ENCODE results near the gene PPOX.

PPOX gene

DNA sequence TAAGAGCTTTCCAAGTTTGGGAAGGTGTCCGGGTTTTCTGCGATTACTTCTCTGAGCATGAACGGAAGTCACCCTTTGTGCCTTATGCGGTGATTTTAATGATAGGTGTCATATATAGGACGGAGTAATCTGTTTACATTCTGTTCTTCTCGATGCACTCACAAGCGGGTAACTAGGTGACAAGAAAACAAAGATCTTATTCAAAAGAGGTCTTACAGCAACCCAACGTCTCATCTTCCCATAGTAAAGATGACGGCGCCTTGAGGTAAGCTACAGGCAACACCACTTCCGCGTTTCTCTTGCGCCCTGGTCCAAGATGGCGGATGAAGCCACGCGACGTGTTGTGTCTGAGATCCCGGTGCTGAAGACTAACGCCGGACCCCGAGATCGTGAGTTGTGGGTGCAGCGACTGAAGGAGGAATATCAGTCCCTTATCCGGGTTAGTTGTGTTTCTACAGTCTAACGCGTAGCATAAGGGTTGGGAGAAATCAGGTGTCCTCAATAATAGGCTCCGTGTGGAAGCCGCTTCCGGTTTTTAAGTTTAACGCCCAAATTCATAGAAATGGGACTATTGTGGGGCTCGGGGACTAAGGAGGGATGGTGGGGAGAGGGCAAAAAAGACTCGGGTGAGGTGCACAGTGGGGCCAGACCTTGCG lies 12.4 kb upstream of the PPOX start, which contains the start of gene UFC1:
Gene UFC1 (plus strand): TSS at position 297 of the 656 bp plus-strand sequence. CDS start 20 bp downstream, at position 317.
- no peak for DNase-seq

DNA sequence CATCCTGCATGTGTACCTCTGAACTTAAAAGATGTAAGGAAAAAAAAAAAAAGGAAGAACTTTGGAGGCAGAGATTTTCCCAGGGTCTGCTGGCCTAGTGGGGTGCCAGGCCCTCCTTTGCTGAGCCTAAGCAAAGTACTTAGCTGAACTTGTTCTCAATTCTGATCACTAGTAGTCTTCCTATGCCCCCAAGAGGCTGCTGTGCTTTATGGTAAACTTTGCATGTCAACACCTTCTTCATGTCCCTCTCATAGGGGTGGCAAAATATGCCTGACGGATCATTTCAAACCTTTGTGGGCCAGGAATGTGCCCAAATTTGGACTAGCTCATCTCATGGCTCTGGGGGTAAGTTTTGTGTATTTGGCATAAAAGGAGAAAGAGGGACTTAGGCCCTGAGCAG lies 8.4 kb upstream of the PPOX start:
- no peak for DNase-seq

DNA sequence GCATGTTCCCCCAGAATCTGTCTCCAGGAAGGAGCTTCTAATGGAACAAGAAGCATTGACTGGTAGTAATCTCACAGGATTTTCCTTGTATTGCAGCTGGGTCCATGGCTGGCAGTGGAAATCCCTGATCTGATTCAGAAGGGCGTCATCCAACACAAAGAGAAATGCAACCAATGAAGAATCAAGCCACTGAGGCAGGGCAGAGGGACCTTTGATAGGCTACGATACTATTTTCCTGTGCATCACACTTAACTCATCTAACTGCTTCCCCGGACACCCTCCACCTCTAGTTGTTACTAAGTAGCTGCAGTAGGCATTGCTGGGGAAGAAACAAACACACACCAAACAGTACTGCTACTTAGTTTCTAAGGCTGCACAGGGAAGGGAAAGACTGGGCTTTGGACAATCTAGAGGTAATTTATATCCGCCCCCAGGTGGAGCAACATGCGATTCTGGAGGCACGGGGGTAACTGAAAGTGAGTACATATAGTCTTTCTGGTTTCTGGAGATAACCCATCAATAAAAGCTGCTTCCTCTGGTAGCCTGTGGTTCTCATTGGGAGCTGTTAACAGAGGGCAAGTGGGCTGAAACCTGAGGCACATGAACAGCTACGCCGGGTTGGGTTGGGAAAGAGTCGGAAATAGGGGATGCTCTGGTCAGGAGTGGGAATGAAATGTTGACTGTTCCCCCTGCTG lies 7.8 kb upstream of the PPOX start:
- no peak for DNase-seq

DNA sequence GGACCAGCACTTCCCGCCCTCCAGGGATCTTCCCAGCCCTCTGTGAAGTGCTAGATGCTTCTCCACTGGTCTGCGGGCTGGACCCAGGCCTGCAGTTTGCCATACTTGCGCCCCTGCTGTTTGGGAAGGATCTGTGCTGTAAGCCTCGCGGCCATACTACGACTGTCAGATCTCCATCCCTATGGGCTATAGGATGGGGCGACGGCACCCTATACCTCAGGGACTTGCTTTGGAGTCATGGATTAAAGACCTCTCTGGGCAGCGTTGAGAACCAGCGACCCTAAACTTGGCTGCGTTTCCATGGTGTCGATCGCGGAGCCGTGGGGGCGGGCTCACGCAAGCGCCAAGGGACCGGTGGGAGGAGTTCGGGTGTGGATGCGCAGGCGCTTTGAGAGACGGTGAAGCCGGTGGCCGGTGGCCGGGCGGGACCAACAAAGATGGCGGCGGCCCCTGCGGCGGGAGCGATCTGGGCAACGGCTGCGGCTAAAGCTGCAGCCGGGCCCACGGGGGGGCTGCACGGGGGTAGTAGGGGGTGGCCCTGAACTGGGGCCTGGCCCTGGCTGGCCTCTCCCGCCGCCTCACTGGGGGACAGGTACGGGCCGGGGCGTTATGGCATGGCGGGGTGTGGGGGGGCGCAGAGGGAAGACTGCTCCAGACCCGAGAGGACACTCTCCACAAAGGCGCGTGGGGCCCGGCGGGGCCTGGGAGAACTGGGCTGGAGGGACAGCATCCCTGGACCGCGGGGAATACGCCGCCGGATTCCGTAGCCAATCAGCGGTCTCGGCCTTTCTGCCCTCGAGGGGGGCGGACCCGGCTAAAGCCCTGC lies 6.9 kb upstream of the PPOX start, which contains the start of gene USP21:
Gene USP21 (plus strand): TSS at position 414 of the 826 bp plus-strand sequence. CDS start 1,141 bp downstream, outside the sequence.
- DNase-seq, result peak; percentile 38

DNA sequence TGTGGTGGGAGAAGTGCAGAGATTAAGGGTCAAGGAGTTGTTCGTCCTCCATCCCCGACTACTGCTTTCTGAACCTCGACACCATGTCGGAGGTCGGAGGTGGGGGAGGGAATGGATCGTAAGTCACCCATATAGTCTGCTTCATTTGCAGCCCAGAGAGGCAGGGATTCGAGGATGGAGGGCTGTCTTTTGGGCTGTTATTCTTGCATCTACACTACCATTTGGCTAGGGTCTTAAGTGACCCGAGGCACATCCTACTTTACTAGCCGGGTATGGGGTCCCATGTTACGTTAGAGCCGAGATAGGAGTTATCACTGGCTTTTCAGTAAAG lies 6.3 kb upstream of the PPOX start:
- no peak for DNase-seq

DNA sequence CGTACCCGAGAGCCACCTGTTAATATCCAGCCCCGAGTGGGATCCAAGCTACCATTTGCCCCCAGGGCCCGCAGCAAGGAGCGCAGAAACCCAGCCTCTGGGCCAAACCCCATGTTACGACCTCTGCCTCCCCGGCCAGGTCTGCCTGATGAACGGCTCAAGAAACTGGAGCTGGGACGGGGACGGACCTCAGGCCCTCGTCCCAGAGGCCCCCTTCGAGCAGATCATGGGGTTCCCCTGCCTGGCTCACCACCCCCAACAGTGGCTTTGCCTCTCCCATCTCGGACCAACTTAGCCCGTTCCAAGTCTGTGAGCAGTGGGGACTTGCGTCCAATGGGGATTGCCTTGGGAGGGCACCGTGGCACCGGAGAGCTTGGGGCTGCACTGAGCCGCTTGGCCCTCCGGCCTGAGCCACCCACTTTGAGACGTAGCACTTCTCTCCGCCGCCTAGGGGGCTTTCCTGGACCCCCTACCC lies 5.5 kb upstream of the PPOX start:
- no peak for DNase-seq

DNA sequence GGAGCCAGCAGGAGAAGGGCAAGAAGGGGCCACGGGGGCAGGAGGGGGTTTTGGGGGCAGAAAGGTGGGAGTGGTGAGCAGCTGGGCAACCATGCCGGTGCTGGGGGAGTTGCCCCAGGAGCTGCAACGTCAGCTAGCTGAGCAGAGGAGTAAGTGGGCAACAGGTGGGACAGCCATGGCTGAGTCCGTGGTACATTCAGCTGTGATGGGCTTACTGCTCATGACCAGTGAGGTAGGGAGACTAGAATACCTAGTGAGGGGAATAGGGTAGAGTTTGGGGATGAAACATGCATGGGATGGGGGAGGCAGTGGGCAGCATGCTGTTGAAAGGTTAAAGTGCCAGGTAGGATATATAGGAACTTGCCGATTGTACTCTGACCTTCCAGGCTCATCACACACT lies 4.6 kb upstream of the PPOX start:
- DNase-seq, result no peak

DNA sequence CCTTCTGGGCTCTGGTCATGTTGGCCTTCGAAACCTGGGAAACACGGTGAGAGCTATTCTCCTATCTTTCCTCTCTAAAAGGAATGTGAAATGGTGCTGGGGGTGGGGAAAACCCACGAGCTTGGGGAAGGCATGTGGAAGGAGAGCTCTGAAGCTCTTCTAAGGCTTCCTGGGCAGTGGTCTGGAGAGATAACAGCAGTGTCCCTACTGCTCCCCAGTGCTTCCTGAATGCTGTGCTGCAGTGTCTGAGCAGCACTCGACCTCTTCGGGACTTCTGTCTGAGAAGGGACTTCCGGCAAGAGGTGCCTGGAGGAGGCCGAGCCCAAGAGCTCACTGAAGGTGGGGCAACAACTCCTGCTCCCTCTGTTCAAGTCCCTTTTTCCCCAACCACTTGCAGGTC lies 4.2 kb upstream of the PPOX start:
- DNase-seq, result no peak

DNA sequence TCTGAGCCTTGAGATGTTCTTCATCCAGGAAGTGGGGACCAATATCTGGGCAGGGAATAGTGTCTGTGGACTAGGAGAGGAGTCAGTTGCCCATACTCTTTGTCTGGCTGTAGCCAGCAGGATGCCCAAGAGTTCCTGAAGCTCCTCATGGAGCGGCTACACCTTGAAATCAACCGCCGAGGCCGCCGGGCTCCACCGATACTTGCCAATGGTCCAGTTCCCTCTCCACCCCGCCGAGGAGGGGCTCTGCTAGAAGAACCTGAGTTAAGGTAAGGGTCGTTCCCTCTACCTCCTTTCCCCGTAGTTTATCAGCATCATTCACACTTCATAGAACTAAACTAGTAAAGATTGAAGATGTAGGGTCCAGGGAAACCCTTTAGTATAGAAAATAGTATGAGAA lies 3.4 kb upstream of the PPOX start:
- DNase-seq, result no peak

DNA sequence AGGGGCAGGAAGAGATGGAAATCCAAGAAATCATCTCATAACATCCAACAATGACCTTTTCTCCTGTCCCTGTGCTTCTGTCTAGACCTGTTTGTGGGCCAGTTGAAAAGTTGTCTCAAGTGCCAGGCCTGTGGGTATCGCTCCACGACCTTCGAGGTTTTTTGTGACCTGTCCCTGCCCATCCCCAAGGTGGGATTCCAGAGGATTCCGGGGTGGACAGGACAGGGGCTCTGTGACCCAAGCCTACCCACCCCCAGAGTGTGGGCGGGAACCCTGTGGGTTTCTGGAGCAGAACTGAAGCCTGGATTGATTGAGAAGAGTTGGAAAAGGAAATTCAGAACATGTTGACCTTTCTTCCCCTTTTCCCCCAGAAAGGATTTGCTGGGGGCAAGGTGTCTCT lies 2.4 kb upstream of the PPOX start:
- DNase-seq, result no peak

DNA sequence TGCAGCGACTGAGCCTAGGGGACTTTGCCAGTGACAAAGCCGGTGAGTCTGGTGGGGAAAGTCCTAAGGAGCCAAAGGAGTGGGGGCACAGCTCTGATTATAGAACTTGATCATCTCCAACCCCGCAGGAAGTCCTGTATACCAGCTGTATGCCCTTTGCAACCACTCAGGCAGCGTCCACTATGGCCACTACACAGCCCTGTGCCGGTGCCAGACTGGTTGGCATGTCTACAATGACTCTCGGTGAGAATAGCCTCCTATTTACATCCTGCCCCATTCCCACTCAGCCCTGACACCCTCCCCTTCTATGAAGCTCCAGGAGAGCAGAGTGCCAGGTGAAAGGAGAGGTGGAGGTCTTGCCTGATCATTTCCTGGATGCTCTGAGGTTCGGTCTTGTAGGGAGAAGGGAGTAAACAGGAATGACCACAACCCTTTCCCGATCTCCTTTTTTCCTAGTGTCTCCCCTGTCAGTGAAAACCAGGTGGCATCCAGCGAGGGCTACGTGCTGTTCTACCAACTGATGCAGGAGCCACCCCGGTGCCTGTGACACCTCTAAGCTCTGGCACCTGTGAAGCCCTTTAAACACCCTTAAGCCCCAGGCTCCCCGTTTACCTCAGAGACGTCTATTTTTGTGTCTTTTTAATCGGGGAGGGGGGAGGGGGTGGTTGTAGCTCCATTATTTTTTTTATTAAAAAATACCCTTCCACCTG lies 1.2 kb upstream of the PPOX start:
- no peak for DNase-seq

DNA sequence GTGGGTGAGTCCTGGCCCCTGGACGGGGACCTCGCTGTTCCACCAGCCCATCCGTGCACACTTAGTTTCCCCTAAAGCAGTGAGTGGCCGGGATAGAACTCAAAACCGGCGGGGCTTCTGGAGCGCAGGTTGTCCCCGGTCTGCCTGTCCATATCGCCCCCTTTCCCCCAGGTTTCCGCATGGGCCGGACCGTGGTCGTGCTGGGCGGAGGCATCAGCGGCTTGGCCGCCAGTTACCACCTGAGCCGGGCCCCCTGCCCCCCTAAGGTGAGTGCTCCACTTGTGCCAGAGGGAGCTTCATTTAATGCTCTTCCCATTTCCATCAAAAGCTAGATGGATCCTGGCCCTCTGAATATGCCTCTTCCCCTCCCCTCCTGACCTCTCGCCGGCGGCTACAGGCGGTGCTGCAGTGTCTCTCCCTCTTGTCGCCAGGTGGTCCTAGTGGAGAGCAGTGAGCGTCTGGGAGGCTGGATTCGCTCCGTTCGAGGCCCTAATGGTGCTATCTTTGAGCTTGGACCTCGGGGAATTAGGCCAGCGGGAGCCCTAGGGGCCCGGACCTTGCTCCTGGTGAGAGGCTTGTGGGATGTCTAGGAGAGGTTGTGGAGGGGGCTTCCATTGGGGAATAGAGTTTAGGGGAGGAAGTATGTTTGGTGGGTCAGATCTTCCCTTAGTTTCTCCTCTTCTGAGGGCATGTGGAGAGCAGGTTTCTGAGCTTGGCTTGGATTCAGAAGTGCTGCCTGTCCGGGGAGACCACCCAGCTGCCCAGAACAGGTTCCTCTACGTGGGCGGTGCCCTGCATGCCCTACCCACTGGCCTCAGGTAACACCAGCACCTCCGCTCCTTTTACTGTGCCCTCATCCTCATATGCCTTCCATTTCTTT lies 683 bp downstream of the PPOX start:
- DNase-seq, result no peak

DNA sequence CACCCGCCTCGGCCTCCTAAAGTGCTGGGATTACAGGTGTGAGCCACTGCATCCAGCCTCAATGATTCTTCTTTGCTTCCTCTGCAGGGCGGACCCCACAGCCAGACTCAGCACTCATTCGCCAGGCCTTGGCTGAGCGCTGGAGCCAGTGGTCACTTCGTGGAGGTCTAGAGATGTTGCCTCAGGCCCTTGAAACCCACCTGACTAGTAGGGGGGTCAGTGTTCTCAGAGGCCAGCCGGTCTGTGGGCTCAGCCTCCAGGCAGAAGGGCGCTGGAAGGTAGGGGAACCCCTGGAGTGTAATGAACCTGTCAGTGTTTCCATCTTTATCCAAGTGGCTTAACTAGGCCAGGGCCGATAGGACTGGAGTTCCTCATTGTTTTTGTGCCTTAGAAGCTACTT lies 2.7 kb downstream of the PPOX start:
- DNase-seq, result no peak

DNA sequence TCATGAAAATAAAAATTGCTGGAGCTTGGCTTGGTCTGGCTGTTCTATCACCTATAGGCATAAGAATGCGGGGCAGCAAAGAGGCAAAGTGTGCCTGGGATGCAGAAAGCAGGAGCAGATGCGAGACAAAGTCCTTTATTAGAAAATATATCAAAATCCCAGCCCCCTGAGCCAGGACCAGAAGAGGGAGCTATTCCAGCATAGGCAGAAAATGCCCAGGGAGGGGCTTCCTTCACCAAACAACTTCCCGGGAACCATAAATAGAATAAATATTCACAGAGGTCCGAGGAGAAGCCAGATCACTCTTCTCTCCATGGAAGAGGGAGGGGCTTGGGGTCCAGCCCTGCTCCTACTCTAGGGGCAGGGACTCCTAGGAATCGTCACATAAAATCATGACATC lies 5.0 kb downstream of the PPOX start:
- no peak for DNase-seq

DNA sequence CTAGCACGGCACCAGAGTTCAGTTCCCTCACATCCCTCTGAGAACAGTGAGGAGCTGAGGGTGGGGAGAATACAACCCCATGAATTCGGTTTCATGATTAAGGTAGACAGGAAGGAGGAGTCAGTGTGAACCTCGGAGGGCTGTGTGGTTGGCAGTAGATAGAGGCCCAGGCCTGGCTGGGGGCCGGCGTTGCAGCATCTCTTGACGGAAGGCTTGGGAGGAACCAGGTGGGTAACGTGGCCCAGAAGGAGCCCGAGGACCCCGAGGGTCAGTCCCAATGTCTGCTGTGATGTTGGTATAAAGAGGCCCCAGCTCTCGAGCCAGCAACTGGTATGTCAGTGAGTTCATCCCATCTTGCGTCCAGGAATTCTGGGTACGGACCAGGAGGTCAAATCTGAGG lies 5.5 kb downstream of the PPOX start:
- DNase-seq, result no peak

DNA sequence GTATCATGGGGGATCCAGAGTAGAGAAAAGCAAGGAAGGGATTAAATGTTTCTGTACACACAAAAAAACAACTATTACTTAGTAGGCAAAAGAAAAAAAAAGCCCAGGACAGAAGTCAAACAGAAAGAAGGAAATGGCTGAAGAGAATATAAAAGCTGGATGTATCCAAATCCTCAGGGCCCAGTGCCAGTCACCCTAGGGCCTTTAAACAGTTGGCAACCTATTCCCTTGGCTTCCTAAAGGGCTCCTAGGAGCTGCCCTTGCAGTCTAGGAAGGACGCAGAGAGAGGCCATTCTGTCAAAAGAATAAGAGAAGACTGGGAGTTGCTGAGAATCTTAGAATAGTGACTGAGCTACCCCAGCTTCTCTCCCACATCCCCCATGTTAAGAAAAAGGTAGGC lies 6.1 kb downstream of the PPOX start:
- DNase-seq, result no peak

DNA sequence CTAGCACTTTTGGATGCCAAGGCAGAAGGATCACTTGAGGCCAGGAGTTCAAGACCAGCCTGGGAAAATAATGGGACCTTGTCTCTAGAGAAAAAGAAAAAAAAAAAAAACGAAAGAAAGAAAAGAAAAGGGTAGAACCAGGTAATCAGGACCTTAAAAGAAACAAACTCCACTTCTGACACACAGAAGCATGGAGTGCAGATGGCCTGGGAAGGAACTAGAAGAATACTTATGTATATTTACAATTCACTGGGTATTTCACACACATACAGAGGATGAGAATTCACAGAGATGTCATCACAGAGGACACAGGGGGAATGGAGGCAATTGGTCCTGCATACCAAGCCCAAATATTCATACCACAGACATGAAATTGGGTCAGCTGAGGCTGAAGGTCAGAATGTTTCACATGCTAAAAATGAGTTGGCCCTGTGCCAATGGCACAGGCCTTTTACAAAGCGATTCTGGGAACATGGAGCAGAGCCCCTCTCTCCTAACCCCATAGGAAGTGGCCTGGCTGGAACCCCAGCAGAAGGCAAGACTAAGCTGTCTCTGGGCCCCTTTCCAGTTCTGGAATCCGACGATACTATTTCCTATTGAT lies 6.7 kb downstream of the PPOX start:
- DNase-seq, result no peak

DNA sequence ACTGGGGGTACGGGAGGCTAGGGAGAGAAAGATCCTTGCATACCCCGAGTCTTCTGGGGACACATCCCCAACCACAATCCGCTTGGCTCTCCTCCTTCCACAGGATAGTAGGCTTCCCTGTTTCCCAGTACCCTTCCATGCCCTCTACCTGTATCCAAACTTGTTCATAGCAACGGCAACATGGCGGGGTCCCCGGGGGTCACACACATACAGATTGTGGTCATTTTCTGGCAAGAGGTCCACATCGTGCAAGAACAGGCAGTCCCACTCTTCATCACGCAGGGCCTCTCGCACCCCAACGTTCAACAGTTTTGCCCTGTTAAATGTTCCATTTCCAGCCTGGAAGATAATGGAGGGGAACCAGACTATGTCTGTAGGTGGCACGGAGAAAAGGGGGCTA lies 7.5 kb downstream of the PPOX start:
- DNase-seq, result no peak

DNA sequence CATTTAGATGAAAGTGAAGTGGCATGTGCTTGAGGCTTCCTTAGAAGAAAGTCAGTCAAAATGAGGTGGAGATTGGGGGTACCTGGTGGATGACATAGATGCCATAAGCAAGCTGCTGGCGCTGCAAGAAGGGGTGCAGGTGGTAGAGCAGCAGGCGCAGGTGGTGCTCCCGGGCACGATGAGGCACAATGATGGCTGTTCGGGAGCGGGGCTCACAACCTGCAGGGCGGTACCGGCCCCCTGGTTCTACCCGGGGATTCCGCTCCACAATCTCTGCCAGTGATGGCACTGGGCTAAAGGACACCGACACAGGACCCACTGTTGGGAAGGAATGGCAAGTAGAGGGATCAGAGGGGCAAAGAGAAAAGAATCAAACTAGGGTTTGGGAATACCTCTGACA lies 8.7 kb downstream of the PPOX start:
- DNase-seq, result no peak

DNA sequence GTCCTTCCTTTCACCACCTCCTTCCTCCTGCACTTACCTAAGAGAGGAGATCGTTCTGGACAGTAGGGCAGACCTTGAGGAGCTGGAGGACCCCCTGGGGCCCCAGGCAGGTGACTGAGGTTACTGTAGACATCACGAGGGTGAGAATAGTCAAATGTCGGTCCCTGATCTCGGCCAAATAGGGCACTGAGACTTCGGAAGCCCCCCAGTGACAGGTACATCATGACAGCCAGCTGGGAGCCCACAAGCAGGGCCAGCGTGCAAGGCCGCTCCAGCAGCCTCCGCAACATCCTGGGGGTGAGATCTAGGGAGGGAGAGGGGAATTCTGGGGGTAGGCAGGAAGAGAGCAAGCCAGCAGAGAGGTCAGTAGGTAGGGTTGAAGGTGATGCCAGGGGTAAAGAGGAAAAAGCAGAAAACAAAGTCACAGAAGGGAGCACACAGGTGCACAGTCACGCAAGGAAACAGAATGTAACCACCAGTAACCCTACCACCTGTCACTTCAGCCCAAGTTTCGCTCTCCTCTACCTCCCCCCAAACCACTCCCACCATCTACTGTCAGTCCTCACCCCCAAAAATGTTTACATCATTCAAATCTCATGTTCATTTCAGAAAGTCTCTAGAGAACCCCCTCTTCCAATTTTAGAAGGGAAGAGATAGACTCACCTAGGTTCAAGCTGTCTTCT lies 9.7 kb downstream of the PPOX start:
- DNase-seq, result no peak

DNA sequence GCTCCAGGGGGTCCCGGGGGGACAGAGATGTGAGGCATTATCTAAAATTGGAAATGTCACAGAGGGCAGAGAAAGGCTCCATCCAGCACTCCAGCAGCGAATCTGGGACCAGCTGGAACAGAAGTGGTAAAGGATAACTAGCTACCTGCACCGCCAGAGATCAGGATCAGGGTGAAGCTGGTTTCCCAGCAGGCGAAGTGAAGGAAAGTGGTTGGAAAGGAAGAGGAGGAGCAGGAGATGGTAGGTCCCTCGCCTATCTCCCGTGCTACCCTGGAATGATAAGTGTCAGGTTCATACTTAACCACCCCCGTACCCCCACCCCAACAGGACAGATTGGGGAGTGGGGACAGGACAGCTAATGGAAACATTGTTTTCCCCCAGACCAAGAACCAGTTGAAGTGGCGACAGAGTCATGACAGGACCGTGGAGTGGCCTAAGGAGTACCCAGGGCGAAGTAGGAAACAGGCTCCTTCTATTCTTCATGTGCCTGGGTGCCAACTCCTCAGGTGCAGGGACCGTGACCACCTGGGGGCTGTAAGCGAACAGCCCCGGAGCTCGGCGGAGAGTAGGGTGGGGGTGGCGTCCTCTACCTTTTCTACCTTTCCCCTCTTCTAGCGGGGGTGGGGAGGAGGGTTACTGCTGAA lies 10.4 kb downstream of the PPOX start:
- DNase-seq, result no peak

All from cortex of kidney (tissue), 1 donor.